ENCODE data around the gene C4orf51.

- peak; percentile 49 for TF ChIP-seq CTCF (conservative IDR thresholded peaks at IDR 0.05; ENCODE audit: low read length)
- TF ChIP-seq EZH2phosphoT487 (IDR thresholded peaks at IDR 0.05; ENCODE audit: borderline replicate concordance) = no peak
Observed at GRCh38 chr4:145644699-145645098, 35.2 kb upstream of the C4orf51 start.
